Measurements from ENCODE around the gene HCAR2. TPM values are rescaled to one million over a fixed set of nuclear protein-coding genes. Genes with fewer than 3 reads are reported as not detected.
"Not testable (repeated sequence)": the region's sequence is repeated elsewhere in the genome, so short reads cannot be mapped to it uniquely, and the experiment has no call there.

HCAR2 gene
- total RNA-seq (2021) (2.0 and 2.6 TPM in 2 replicates), Bru-seq, nascent RNA (percentile 29 among the genes with signal in this experiment), BruChase-seq, experiment 1, labeled RNA remaining after a 2-hour chase (percentile 59 among the genes with signal in this experiment), BruChase-seq, experiment 2, labeled RNA remaining after a 6-hour chase (percentile 39 among the genes with signal in this experiment)
- long read RNA-seq, partial matches to known transcripts: 0 of 4 reads
- long read RNA-seq, other reads (novel, unspliced or antisense): 4 of 4 reads

- H3K4me2 ChIP-seq: peak within 1 kb of the TSS; percentile 79
- H3K36me3 ChIP-seq (ENCODE audit: low read depth); H4K20me1 ChIP-seq (ENCODE audit: insufficient read depth); H3K27me3 ChIP-seq (ENCODE audit: insufficient read depth, low read depth); BruUV-seq (replicated peaks); POLR2A ChIA-PET (ENCODE audit: unreplicated experiment); H3K9me3 ChIP-seq (ENCODE audit: insufficient read depth, low read depth); H3K9me2 ChIP-seq (ENCODE audit: insufficient read depth); intact Hi-C loops (cut with micrococcal nuclease; ENCODE audit: unreplicated experiment); CTCF ChIA-PET: not testable (repeated sequence)
- peaks cover 49% of the 10 kb centered on the region for H3K4me1 ChIP-seq (replicated peaks; ENCODE audit: insufficient read depth)
- H3K27ac ChIP-seq: peak within 1 kb of the TSS; percentile 31
- peak within 1 kb of the TSS; percentile 61; the same call in 1 of the 2 replicates for H2AFZ ChIP-seq
- peaks cover 13% of the 10 kb centered on the region; the same call in 1 of the 2 replicates for H3F3A ChIP-seq (ENCODE audit: insufficient read depth, low read depth)
- peaks cover 28% of the 10 kb centered on the region for H3K79me2 ChIP-seq (ENCODE audit: low read depth)
- H3K4me3 ChIP-seq: peak within 1 kb of the TSS; percentile 45
- DNase-seq: peak in 1 of 2 experiments; percentile 84
Measured at GRCh38 chr12:122702890-122703611, at the start of gene HCAR2. HCAR2 (minus strand) TSS chr12:122703357; CDS start chr12:122703283, 74 bp downstream.

GRCh38 chr12:122752464-122753318, 49.5 kb upstream of the HCAR2 start, which contains the start of gene DENR:
DENR (plus strand) TSS chr12:122752824; CDS start chr12:122753702, 878 bp downstream.
- Histone ChIP-seq H3K27ac (peak within 1 kb of the TSS; percentile 62), H3K79me2 (ENCODE audit: low read depth) (peaks cover 50% of the 10 kb centered on the region), H3K4me3 (peak within 1 kb of the TSS; percentile 86), H3K36me3 (ENCODE audit: low read depth) (peaks cover 34% of the 10 kb centered on the region), H3K27me3 (ENCODE audit: insufficient read depth, low read depth) (no peaks in the 10 kb centered on the region), H4K20me1 (ENCODE audit: insufficient read depth) (no peaks in the 10 kb centered on the region), H3K4me2 (peak within 1 kb of the TSS; percentile 84), H3K4me1 (replicated peaks; ENCODE audit: insufficient read depth) (peaks cover 25% of the 10 kb centered on the region), H3K9me3 (ENCODE audit: insufficient read depth, low read depth) (no peaks in the 10 kb centered on the region), H2AFZ (peak within 1 kb of the TSS; percentile 87), H3K9me2 (ENCODE audit: insufficient read depth) (no peaks in the 10 kb centered on the region), H3F3A (ENCODE audit: insufficient read depth, low read depth) (peaks cover 22% of the 10 kb centered on the region)
- peak; percentile 96 to 99 for DNase-seq
- POLR2A ChIA-PET (ENCODE audit: unreplicated experiment): interaction anchor here (0.6 kb wide), 3 partner anchors 19 to 1030 kb away, joined by 3 to 5 read pairs (median 3); no protein-coding TSS in a partner anchor
- TF ChIP-seq EZH2 (IDR thresholded peaks at IDR 0.05; ENCODE audit: low read depth) (no peak), CTCF (conservative IDR thresholded peaks at IDR 0.05) (peak; percentile 70)
- no TSS peak for BruUV-seq (replicated peaks)
- intact Hi-C loops (cut with micrococcal nuclease; ENCODE audit: unreplicated experiment): loop anchor here (1.0 to 2.0 kb wide), 3 partner anchors 115 to 252 kb away; partner anchors contain the start of genes KNTC1 and ZCCHC8
- CTCF ChIA-PET: interaction anchor here (0.6 to 1.6 kb wide), 2 partner anchors 115 to 122 kb away, joined by 8 to 9 read pairs; no protein-coding TSS in a partner anchor

- H3K27me3 ChIP-seq (ENCODE audit: insufficient read depth, low read depth); H3K9me2 ChIP-seq (ENCODE audit: insufficient read depth); DNase-seq; H3K9me3 ChIP-seq (ENCODE audit: insufficient read depth, low read depth); CTCF ChIA-PET; H4K20me1 ChIP-seq (ENCODE audit: insufficient read depth); intact Hi-C loops (cut with micrococcal nuclease; ENCODE audit: unreplicated experiment); POLR2A ChIA-PET (ENCODE audit: unreplicated experiment); H3K4me3 ChIP-seq; H2AFZ ChIP-seq: not testable (repeated sequence)
- Histone ChIP-seq H3K27ac (peak overlapping the region; percentile 55; the same call in 1 of the 2 replicates), H3K79me2 (ENCODE audit: low read depth) (peaks cover 32% of the 10 kb centered on the region), H3K36me3 (ENCODE audit: low read depth) (peaks cover 21% of the 10 kb centered on the region), H3K4me1 (replicated peaks; ENCODE audit: insufficient read depth) (peaks cover 25% of the 10 kb centered on the region), H3K4me2 (0 out of 2 replicates have a peak overlapping the region, but pooled peaks have one; percentile 74), H3F3A (ENCODE audit: insufficient read depth, low read depth) (peaks cover 18% of the 10 kb centered on the region; the same call in 1 of the 2 replicates)
- BruUV-seq (replicated peaks): TSS peak; percentile 73
Measured at GRCh38 chr12:122750781-122751515, 47.8 kb upstream of the HCAR2 start.
